Measurements from ENCODE around the gene SLITRK1.

DNA sequence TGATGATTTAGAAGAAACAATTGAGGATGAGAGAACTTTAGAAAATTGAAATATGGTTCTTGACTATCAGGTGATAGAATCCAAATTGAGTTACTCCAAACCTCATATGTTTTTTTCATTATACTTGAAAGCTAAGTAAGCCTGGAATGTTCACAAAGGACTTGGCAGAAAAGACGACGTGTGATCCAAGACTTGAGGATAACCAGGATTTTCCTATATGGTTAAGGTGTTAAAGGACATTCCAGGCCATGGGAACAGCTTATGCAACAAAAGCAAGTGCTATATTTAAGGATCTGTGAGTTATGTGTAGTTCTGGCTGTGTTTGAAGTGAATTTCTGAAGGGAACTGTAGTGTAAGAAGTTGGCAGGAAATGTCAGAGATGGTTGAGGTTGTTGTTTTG, 52.5 kb downstream of the SLITRK1 start:
- TF ChIP-seq, protein P1, sequence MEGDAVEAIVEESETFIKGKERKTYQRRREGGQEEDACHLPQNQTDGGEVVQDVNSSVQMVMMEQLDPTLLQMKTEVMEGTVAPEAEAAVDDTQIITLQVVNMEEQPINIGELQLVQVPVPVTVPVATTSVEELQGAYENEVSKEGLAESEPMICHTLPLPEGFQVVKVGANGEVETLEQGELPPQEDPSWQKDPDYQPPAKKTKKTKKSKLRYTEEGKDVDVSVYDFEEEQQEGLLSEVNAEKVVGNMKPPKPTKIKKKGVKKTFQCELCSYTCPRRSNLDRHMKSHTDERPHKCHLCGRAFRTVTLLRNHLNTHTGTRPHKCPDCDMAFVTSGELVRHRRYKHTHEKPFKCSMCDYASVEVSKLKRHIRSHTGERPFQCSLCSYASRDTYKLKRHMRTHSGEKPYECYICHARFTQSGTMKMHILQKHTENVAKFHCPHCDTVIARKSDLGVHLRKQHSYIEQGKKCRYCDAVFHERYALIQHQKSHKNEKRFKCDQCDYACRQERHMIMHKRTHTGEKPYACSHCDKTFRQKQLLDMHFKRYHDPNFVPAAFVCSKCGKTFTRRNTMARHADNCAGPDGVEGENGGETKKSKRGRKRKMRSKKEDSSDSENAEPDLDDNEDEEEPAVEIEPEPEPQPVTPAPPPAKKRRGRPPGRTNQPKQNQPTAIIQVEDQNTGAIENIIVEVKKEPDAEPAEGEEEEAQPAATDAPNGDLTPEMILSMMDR (IDR thresholded peaks at IDR 0.05; ENCODE audit: low read length): no peak
- no peak for TF ChIP-seq EZH2phosphoT487 (IDR thresholded peaks at IDR 0.05; ENCODE audit: low read length)

All from MM.1S (cell line).